Esophagus muscularis mucosa (tissue), 4 donors: Measurements from ENCODE around the gene FOXM1.

Experiments used
- CTCF ChIP-seq, 3 experiments: fragments of 200-600 bp in 2 of 3; fragments of 450-650 bp in 1 of 3; sonication (generic) in 2 of 3; IDR thresholded peaks; one replicate each; pipeline ENCODE4 v1.5.1; 2017 to 2019; ENCODE audit warnings: antibody characterized with exemption in 3 of 3, mild to moderate bottlenecking in 2 of 3, moderate library complexity in 1 of 3
- EP300 ChIP-seq: sonication (generic); formaldehyde crosslinking; IDR thresholded peaks from one replicate; pipeline ENCODE4 v1.6.1; 2017; ENCODE audit warnings: antibody characterized with exemption
- POLR2A ChIP-seq: fragments of 450-650 bp; IDR thresholded peaks from one replicate; pipeline ENCODE4 v1.6.1; 2017; ENCODE audit warnings: antibody characterized with exemption, moderate library complexity, mild to moderate bottlenecking, low read depth
- POLR2AphosphoS5 ChIP-seq, 2 donors: sonication (generic); formaldehyde crosslinking; IDR thresholded peaks; one replicate each; pipeline ENCODE4 v1.6.1; 2017; ENCODE audit warnings: antibody characterized with exemption in 2 of 2

- no peak for TF ChIP-seq EP300
- TF ChIP-seq CTCF (IDR thresholded peaks at IDR 0.05): peak in 1 of 3 experiments; percentile 10
- TF ChIP-seq POLR2A: no peak
- TF ChIP-seq POLR2AphosphoS5 (IDR thresholded peaks at IDR 0.05): no peak
Measured at GRCh38 chr12:2834581-2835491, 42.1 kb downstream of the FOXM1 start, which contains the start of gene NRIP2.
